GM20000 (cell line): ENCODE results near the gene CIAO3.
"Not testable (repeated sequence)": the region's sequence is repeated elsewhere in the genome, so short reads cannot be mapped to it uniquely, and the experiment has no call there.

Experiments used
- DNase-seq: peaks from one replicate; pipeline ENCODE4 v3.0.0; 2012; ENCODE audit warnings: low spot score
- CTCF ChIP-seq: IDR thresholded peaks from 2 replicates; pipeline ENCODE4 v1.5.1; 2012; ENCODE audit warnings: mild to moderate bottlenecking, control low read depth; ENCODE audit errors: extremely low read depth, missing control alignments

Gene CIAO3

GRCh38 chr16:712740-713250, 28.0 kb downstream of the CIAO3 start:
- peak; percentile 26 for TF ChIP-seq CTCF
- not testable (repeated sequence) for DNase-seq

- DNase-seq = peak; percentile 96
- peak; percentile 96 for TF ChIP-seq CTCF
Measured at GRCh38 chr16:711548-712320, 29.1 kb downstream of the CIAO3 start.

GRCh38 chr16:711084-711483, 29.7 kb downstream of the CIAO3 start:
- TF ChIP-seq CTCF = no peak
- no peak for DNase-seq

- no peak for DNase-seq
- TF ChIP-seq CTCF = no peak
Measured at GRCh38 chr16:710500-711075, 30.2 kb downstream of the CIAO3 start.

GRCh38 chr16:709566-710499, 31.0 kb downstream of the CIAO3 start:
- no peak for DNase-seq
- TF ChIP-seq CTCF = no peak

GRCh38 chr16:708959-709358, 31.8 kb downstream of the CIAO3 start:
- no peak for DNase-seq
- TF ChIP-seq CTCF = no peak

- TF ChIP-seq CTCF = no peak
- DNase-seq = no peak
Measured at GRCh38 chr16:708019-708418, 32.8 kb downstream of the CIAO3 start.
